HL-60 (cell line): ENCODE results near the gene TFAP2E.

Experiments used
- DNase-seq, 2 experiments: peaks; one replicate each; pipeline ENCODE4 v3.0.0-alpha.2; 2010 to 2020; ENCODE audit warnings: low read depth in 1 of 2, low spot score in 1 of 2
- H3K27ac ChIP-seq: fragments of 250-450 bp; sonication (Bioruptor Pico); replicated peaks from 2 replicates; pipeline ENCODE4 v1.5.1; 2020; ENCODE audit warnings: mild to moderate bottlenecking, moderate library complexity
- H3K27me3 ChIP-seq: fragments of 250-450 bp; sonication (Bioruptor Pico); 2 replicates; pipeline ENCODE4 v1.5.1; 2021; ENCODE audit warnings: mild to moderate bottlenecking, moderate library complexity; ENCODE audit not compliant: insufficient read depth, poor library complexity, severe bottlenecking
- H3K4me3 ChIP-seq: replicated peaks from 2 replicates; pipeline ENCODE4 v1.5.1; 2011; ENCODE audit warnings: mild to moderate bottlenecking, control low read depth, low read length; ENCODE audit not compliant: insufficient read depth
- GABPA ChIP-seq: IDR thresholded peaks from 2 replicates; pipeline ENCODE4 v1.6.1; 2012; ENCODE audit warnings: low read depth
- POLR2AphosphoS5 ChIP-seq: IDR thresholded peaks from 2 replicates; pipeline ENCODE4 v1.6.1; 2012; ENCODE audit warnings: low read depth
- REST ChIP-seq: IDR thresholded peaks from 2 replicates; pipeline ENCODE4 v1.6.1; 2012; ENCODE audit warnings: low read depth; ENCODE audit not compliant: insufficient replicate concordance
- SPI1 ChIP-seq: IDR thresholded peaks from 2 replicates; pipeline ENCODE4 v1.6.1; 2012; ENCODE audit warnings: low read depth, mild to moderate bottlenecking, borderline replicate concordance
- TF ChIP-seq, protein P1 (sequence below): IDR thresholded peaks from one replicate; pipeline ENCODE4 v1.5.1; 2011; ENCODE audit warnings: low read length, control low read depth, inconsistent platforms; ENCODE audit not compliant: insufficient read depth

TFAP2E gene

DNA sequence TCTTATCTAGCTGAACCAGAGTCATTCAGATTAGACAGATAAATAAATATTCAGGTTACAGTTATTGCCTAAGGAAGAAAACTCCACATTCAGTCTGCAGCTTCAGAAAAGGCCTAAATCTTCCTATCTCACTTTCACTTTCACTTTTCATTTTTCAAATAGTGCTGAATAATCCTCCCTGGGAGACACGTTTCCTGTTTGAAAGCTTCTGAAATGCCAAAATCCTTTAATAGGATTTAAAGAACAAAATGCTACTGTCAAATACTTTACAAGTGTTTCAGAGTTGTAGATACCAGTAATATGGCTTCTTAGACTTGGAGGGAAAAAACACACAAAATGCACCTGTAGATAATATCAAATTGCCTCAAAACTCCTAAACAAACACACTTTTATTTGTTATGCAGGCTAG, 64.3 kb downstream of the TFAP2E start:
- H3K4me3 ChIP-seq, result peak overlapping the region; percentile 39
- H3K27ac ChIP-seq, result peak overlapping the region; percentile 68
- TF ChIP-seq POLR2AphosphoS5 (no peak), GABPA (no peak), REST (no peak), SPI1 (no peak)
- TF ChIP-seq, protein P1, sequence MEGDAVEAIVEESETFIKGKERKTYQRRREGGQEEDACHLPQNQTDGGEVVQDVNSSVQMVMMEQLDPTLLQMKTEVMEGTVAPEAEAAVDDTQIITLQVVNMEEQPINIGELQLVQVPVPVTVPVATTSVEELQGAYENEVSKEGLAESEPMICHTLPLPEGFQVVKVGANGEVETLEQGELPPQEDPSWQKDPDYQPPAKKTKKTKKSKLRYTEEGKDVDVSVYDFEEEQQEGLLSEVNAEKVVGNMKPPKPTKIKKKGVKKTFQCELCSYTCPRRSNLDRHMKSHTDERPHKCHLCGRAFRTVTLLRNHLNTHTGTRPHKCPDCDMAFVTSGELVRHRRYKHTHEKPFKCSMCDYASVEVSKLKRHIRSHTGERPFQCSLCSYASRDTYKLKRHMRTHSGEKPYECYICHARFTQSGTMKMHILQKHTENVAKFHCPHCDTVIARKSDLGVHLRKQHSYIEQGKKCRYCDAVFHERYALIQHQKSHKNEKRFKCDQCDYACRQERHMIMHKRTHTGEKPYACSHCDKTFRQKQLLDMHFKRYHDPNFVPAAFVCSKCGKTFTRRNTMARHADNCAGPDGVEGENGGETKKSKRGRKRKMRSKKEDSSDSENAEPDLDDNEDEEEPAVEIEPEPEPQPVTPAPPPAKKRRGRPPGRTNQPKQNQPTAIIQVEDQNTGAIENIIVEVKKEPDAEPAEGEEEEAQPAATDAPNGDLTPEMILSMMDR, result no peak
- DNase-seq, result peak in 1 of 2 experiments; percentile 7
- no peaks in the 10 kb centered on the region for H3K27me3 ChIP-seq

DNA sequence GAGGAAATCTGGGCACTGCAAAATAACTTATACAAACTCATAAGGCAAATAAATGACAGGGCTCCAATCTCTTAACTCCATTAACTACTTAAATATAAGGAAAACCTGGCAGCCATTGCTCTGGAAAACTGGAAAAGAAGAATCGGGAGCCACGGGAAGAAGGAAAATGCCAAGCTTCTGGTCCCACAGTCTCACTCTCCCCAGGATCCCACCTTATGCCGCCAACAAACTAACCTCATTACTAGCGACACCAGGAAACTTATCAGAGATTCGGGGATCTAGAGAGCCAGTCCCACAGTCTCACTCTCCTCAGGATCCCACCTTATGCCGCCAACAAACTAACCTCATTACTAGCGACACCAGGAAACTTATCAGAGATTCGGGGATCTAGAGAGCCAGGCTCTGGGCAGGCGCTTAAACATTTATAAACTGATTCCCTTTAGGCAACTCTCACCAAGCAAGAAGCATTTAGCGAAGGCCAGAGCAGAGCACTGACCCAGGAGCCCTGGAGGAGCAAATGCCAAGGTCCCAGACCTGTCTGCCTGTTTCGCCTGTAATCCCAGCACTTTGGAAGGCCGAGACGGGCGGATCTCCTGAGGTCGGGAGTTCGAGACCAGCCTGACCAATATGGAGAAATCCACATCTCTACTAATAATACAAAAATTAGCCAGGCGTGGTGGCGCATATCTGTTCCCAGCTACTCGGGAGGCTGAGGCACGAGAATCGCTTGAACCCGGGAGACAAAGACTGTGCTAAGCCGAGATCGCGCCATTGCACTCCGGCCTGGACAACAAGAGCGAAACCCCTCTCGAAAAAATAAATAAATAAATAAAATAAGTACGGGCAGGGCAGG, 67.5 kb downstream of the TFAP2E start:
- TF ChIP-seq SPI1, result no peak
- TF ChIP-seq, protein P1, result no peak
- Histone ChIP-seq H3K27ac (peak overlapping the region; percentile 90), H3K27me3 (no peaks in the 10 kb centered on the region), H3K4me3 (peak overlapping the region; percentile 89)
- no peak for DNase-seq

- Histone ChIP-seq H3K27me3 (no peaks in the 10 kb centered on the region), H3K4me3 (peak within 1 kb of the TSS; percentile 89), H3K27ac (peak within 1 kb of the TSS; percentile 90)
- DNase-seq, result peak; percentile 96 to 97
- TF ChIP-seq REST, result peak; percentile 48
- TF ChIP-seq GABPA, result no peak
- TF ChIP-seq POLR2AphosphoS5, result peak; percentile 95
- TF ChIP-seq, protein P1, result no peak
- no peak for TF ChIP-seq SPI1
Observed at GRCh38 chr1:35641233-35641866, 68.2 kb downstream of the TFAP2E start, which contains the start of gene PSMB2. PSMB2 (minus strand) TSS chr1:35641526; CDS start chr1:35641432, 94 bp downstream.
